ENCODE data around the gene RELB. TPM values are rescaled to one million over a fixed set of nuclear protein-coding genes. Genes with fewer than 3 reads are reported as not detected.
A peak's percentile ranks its signal among the peaks of the same experiment; 100 is the strongest.

The RELB gene
- total RNA-seq, 1 experiment from 2014 or later, result 11.9 TPM

GRCh38 chr19:45078390-45079062, 77.3 kb downstream of the RELB start:
- Histone ChIP-seq H3K4me3 (ENCODE audit: low read depth, low read length, poor library complexity, severe bottlenecking) (peak overlapping the region; percentile 94), H3K9me3 (ENCODE audit: low read depth, low read length, poor library complexity, severe bottlenecking) (no peaks in the 10 kb centered on the region), H3K4me1 (ENCODE audit: insufficient read depth, low read length, poor library complexity, severe bottlenecking) (peaks cover 11% of the 10 kb centered on the region), H3K27ac (ENCODE audit: low read depth, low read length, poor library complexity, severe bottlenecking) (peak overlapping the region; percentile 93), H3K36me3 (ENCODE audit: insufficient read depth, low read length, poor library complexity, severe bottlenecking) (peaks cover 9% of the 10 kb centered on the region), H3K27me3 (replicated peaks; ENCODE audit: insufficient read depth, low read depth, low read length, poor library complexity) (no peaks in the 10 kb centered on the region)
- BruUV-seq (replicated peaks), result TSS peak; percentile 34
- no peak for DNase-seq (ENCODE audit: low spot score)
- POLR2A ChIA-PET (ENCODE audit: low non-redundant PET), result no interaction called here
- intact Hi-C loops (cut with micrococcal nuclease; ENCODE audit: unreplicated experiment), result no loop called here
- CTCF ChIA-PET, result no interaction called here
- TF ChIP-seq CTCF (conservative IDR thresholded peaks at IDR 0.05; ENCODE audit: low read depth, low read length), result no peak
- TF ChIP-seq EZH2 (IDR thresholded peaks at IDR 0.05; ENCODE audit: borderline replicate concordance, low read depth, low read length, poor library complexity, severe bottlenecking), result no peak

- intact Hi-C loops (cut with micrococcal nuclease; ENCODE audit: unreplicated experiment), result no loop called here
- CTCF ChIA-PET, result no interaction called here
- POLR2A ChIA-PET (ENCODE audit: low non-redundant PET), result no interaction called here
- DNase-seq (ENCODE audit: low spot score), result peak; percentile 86
- no peaks in the 10 kb centered on the region for H3K27me3 ChIP-seq (replicated peaks; ENCODE audit: insufficient read depth, low read depth, low read length, poor library complexity)
- no peaks in the 10 kb centered on the region for H3K9me3 ChIP-seq (ENCODE audit: low read depth, low read length, poor library complexity, severe bottlenecking)
- TSS peak; percentile 74 for BruUV-seq (replicated peaks)
- peak within 1 kb of the TSS; percentile 93 for H3K27ac ChIP-seq (ENCODE audit: low read depth, low read length, poor library complexity, severe bottlenecking)
- H3K4me1 ChIP-seq (ENCODE audit: insufficient read depth, low read length, poor library complexity, severe bottlenecking), result peaks cover 11% of the 10 kb centered on the region
- H3K4me3 ChIP-seq (ENCODE audit: low read depth, low read length, poor library complexity, severe bottlenecking), result peak within 1 kb of the TSS; percentile 94
- 0 out of 2 replicates have a peak, but pooled peaks have one; percentile 11 for TF ChIP-seq CTCF (conservative IDR thresholded peaks at IDR 0.05; ENCODE audit: low read depth, low read length)
- no peak for TF ChIP-seq EZH2 (IDR thresholded peaks at IDR 0.05; ENCODE audit: borderline replicate concordance, low read depth, low read length, poor library complexity, severe bottlenecking)
- peaks cover 9% of the 10 kb centered on the region for H3K36me3 ChIP-seq (ENCODE audit: insufficient read depth, low read length, poor library complexity, severe bottlenecking)
Measured at GRCh38 chr19:45079063-45079910, 78.0 kb downstream of the RELB start, which contains the start of gene GEMIN7. Gene GEMIN7 (plus strand): TSS chr19:45079260. CDS start chr19:45090115, 10,855 bp downstream.

GRCh38 chr19:45079911-45080370, 78.7 kb downstream of the RELB start:
- Histone ChIP-seq H3K4me3 (ENCODE audit: low read depth, low read length, poor library complexity, severe bottlenecking) (peak overlapping the region; percentile 94), H3K4me1 (ENCODE audit: insufficient read depth, low read length, poor library complexity, severe bottlenecking) (peaks cover 11% of the 10 kb centered on the region), H3K36me3 (ENCODE audit: insufficient read depth, low read length, poor library complexity, severe bottlenecking) (peaks cover 9% of the 10 kb centered on the region), H3K9me3 (ENCODE audit: low read depth, low read length, poor library complexity, severe bottlenecking) (no peaks in the 10 kb centered on the region), H3K27ac (ENCODE audit: low read depth, low read length, poor library complexity, severe bottlenecking) (peak overlapping the region; percentile 93), H3K27me3 (replicated peaks; ENCODE audit: insufficient read depth, low read depth, low read length, poor library complexity) (no peaks in the 10 kb centered on the region)
- ChIA-PET POLR2A (ENCODE audit: low non-redundant PET) (no interaction called here), CTCF (no interaction called here)
- DNase-seq (ENCODE audit: low spot score), result no peak
- TF ChIP-seq EZH2 (IDR thresholded peaks at IDR 0.05; ENCODE audit: borderline replicate concordance, low read depth, low read length, poor library complexity, severe bottlenecking) (no peak), CTCF (conservative IDR thresholded peaks at IDR 0.05; ENCODE audit: low read depth, low read length) (no peak)
- no TSS peak for BruUV-seq (replicated peaks)
- intact Hi-C loops (cut with micrococcal nuclease; ENCODE audit: unreplicated experiment), result no loop called here

Data from A673 (cell line).